Lower lobe of right lung (tissue), 2 donors: ENCODE measurements around the gene PFN1. TPM values are rescaled to one million over a fixed set of nuclear protein-coding genes. Genes with fewer than 3 reads are reported as not detected.

Experiments used
- ATAC-seq, 2 donors: fragments of 200-7000 bp; cut with Tn5 transposase; one replicate each; pipeline ENCODE4 v1.9.1; 2020 to 2022; ENCODE audit warnings: mild to moderate bottlenecking in 2 of 2, moderate library complexity in 2 of 2
- DNase-seq: peaks from one replicate; pipeline ENCODE4 v3.0.0-alpha.2; 2020
- H3K27ac ChIP-seq: fragments of 200-600 bp; one replicate; pipeline ENCODE4 v1.8.0; 2022
- H3K27me3 ChIP-seq: fragments of 200-600 bp; one replicate; pipeline ENCODE4 v1.8.0; 2022; ENCODE audit warnings: low read depth
- H3K36me3 ChIP-seq: fragments of 200-600 bp; one replicate; pipeline ENCODE4 v1.8.0; 2022; ENCODE audit warnings: mild to moderate bottlenecking
- H3K4me1 ChIP-seq: fragments of 200-600 bp; one replicate; pipeline ENCODE4 v1.8.0; 2022
- H3K4me3 ChIP-seq: fragments of 200-600 bp; one replicate; pipeline ENCODE4 v1.8.0; 2022; ENCODE audit warnings: mild to moderate bottlenecking
- H3K9me3 ChIP-seq: fragments of 200-600 bp; one replicate; pipeline ENCODE4 v1.8.0; 2022
- intact Hi-C: fragments of 100-400 bp; cut with DNase I; formaldehyde crosslinking; loops from one replicate; pipeline ENCODE4 v1.11.0; 2022
- total RNA-seq: library from RNA; stranded (reverse); fragmentation: NEBNext Ultra II Directional; extraction: Animal tissue kit (Norgen Biotek cat#: 25700); gene quantifications from one replicate; pipeline ENCODE4 v1.2.1, GENCODE V29; 2021
- TF ChIP-seq, protein P1 (sequence below): fragments of 200-600 bp; IDR thresholded peaks from one replicate; pipeline ENCODE4 v1.8.0; 2022; ENCODE audit warnings: antibody characterized with exemption, mild to moderate bottlenecking
- donor health status: DM: no; HTN: yes; CAD: no; lungs with severe emphysema.

Gene PFN1
- total RNA-seq, 1 donor from 2014 or later: 528 TPM

DNA sequence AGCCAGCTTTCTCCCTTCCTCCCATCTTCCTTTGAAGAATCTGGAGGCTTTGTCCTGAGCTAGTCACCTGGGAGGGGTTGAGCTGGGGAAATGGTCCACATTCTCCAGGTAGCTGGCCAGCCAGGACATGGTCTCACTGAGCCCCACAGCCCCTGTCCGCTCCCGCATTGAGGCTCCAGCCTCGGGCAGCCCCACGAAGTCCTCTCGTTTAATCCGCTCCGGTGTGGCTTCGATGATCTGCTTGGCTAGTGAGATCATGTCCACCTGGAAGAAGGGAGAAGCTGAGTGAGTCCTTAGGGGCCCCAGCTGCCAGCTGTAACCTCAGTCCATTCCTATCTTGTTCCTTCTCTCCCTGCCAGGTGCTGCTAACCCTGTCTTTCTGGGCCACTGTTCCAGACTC is 21.9 kb upstream of the PFN1 start:
- Histone ChIP-seq H3K27ac (peak overlapping the region; percentile 34), H3K4me1 (peaks cover 50% of the 10 kb centered on the region), H3K36me3 (peaks cover 57% of the 10 kb centered on the region), H3K27me3 (no peaks in the 10 kb centered on the region), H3K4me3 (no peak overlapping the region), H3K9me3 (no peaks in the 10 kb centered on the region)
- ATAC-seq (no peak), DNase-seq (no peak)
- intact Hi-C loops: no loop called here
- TF ChIP-seq, protein P1, sequence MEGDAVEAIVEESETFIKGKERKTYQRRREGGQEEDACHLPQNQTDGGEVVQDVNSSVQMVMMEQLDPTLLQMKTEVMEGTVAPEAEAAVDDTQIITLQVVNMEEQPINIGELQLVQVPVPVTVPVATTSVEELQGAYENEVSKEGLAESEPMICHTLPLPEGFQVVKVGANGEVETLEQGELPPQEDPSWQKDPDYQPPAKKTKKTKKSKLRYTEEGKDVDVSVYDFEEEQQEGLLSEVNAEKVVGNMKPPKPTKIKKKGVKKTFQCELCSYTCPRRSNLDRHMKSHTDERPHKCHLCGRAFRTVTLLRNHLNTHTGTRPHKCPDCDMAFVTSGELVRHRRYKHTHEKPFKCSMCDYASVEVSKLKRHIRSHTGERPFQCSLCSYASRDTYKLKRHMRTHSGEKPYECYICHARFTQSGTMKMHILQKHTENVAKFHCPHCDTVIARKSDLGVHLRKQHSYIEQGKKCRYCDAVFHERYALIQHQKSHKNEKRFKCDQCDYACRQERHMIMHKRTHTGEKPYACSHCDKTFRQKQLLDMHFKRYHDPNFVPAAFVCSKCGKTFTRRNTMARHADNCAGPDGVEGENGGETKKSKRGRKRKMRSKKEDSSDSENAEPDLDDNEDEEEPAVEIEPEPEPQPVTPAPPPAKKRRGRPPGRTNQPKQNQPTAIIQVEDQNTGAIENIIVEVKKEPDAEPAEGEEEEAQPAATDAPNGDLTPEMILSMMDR: no peak

DNA sequence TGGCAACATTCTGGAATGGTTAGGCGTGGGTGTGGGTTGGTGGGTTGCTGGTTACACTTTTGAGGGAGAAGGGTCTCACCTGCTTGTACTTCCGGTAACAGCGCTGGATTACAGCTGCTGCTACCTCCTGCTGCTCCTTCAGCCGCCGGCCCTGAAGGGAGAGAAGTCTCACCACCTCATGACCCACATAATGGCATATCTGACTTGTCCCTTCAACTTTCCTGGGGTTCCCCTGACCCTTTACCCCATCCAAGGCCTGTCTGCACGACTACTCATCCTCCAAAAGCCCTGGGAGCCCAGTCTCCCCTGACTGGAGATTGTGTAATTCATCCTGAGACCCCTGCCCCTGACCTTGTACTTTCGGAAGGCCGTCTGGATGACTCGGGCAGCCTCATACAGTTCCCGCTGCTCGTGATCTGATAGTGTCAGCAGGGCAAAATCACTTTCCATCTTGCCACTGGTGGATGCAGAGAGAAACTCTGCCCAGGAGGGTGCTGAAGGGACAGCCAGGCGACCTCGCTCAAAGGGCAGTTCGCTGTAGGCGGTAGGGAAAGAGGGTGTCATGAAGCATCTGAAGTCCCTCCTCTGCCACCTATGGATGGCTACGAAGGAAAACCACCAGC is 21.3 kb upstream of the PFN1 start:
- DNase-seq: no peak
- H3K4me3 ChIP-seq: peak overlapping the region; percentile 94

DNA sequence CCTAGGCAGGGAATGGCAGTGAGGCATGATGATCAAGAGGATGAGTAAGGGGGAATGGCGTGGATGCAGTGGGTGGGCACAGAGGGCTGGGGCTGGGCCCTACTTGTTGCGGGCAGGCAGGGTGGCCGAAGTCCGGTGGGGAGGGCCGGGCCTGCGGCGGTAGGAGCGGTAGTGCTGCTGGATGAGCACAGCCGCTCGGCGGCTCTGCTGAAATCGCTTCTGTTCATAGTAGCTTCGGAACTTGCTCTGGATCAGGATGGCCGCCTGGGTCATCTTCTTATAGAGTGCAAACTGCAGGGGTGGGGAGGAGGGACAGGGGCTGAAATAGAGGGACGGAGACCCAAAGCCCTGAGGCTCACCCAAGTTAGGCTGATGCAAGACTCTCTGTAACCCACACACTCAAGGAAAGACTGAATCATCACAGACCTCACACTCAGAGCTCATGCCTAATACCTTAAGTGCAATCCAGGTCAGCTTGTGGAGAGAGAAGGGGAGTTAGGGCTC is 20.8 kb upstream of the PFN1 start:
- Histone ChIP-seq H3K4me1 (peaks cover 52% of the 10 kb centered on the region), H3K27ac (peak overlapping the region; percentile 93), H3K9me3 (no peaks in the 10 kb centered on the region), H3K4me3 (peak overlapping the region; percentile 94), H3K27me3 (no peaks in the 10 kb centered on the region), H3K36me3 (peaks cover 50% of the 10 kb centered on the region)
- TF ChIP-seq, protein P1: no peak
- DNase-seq (no peak), ATAC-seq (no peak)
- intact Hi-C loops: no loop called here

More for the DNA sequence above, 21.3 kb upstream of the PFN1 start:
- no peak for ATAC-seq
- Histone ChIP-seq H3K27ac (peak overlapping the region; percentile 34), H3K36me3 (peaks cover 55% of the 10 kb centered on the region), H3K9me3 (no peaks in the 10 kb centered on the region), H3K4me1 (peaks cover 52% of the 10 kb centered on the region), H3K27me3 (no peaks in the 10 kb centered on the region)
- intact Hi-C loops: no loop called here
- TF ChIP-seq, protein P1: no peak

DNA sequence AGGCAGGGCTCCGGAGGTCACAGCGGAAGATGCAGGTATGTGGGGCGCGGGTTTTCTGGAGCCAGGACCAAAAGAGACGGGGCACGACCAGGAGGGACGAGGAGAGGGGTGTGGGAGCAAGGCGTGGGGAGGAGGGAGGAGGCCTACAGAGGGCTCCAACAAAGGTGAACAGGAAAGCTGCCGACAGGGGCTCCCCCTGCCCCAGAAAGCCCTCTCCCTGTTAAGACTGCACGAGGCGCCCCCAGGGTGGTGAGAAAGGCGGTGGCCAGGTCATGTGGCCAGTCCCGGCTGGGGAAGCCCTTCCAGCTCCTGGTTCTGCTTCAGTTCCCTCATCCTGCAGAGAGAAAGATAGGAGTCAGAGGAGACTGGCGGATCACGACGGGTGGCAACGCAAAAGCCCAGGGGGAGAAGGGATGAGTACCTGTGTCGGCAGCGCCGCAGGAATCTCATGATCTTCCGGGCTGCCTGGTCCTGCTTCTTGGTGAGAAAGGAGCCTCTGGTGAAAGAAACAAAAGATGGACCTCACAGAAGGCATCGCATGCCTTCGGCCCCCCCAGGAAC is 20.2 kb upstream of the PFN1 start:
- DNase-seq (no peak), ATAC-seq (no peak)
- intact Hi-C loops: no loop called here
- Histone ChIP-seq H3K4me3 (peak overlapping the region; percentile 94), H3K4me1 (peaks cover 48% of the 10 kb centered on the region), H3K27ac (peak overlapping the region; percentile 93), H3K36me3 (peaks cover 44% of the 10 kb centered on the region), H3K9me3 (no peaks in the 10 kb centered on the region), H3K27me3 (no peaks in the 10 kb centered on the region)
- TF ChIP-seq, protein P1: no peak

DNA sequence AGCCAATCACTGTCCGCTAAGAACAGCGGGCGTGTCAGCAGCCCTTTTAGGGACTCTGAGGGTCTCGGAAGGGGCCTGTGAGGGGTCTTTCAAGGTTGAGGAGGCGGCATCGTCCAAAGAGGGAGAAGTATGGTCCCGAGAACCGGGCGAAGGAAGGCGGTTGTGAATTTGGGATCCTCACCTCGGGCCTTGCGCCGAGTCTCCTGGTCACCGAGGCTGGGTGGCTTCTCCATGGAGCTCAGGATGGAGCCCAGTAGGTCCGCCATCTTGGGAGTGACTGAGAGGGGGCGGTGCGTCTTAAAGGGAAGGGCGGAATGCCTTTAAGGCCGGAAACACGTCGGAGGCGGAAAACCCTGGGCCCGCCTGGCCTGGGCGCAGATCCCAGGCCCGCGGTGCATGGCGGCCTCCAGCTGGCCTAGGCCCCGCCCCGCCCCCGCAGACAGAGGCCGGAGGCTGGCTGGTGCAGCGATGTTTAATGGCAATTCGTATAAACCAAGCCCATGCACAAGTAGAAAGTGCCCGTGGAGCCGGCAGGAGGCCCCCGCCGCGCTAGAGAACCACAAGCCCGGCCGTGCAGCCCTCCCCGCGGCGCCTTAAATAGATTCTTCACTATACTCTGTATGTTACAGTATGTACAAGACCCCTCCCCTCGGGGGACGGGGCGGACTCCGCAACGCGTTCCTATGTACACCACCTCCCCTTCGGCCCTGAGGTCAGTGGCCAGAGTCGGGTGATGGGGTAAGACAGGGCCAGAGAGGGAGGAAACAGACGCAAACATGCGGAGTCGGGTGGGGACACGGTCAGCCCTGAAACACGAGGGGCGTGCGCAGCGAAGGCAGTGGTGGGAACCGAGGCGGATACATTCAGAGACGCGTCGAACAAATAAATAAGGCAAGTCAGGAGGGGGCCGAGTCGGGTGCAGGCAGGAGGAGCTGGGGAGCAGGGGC is 19.5 kb upstream of the PFN1 start, which contains the start of gene SPAG7:
TSS of gene SPAG7 (minus strand) at position 279 of the 947 bp plus-strand sequence. CDS start at position 266, 13 bp downstream.
- TF ChIP-seq, protein P1: no peak
- Histone ChIP-seq H3K27me3 (no peaks in the 10 kb centered on the region), H3K9me3 (no peaks in the 10 kb centered on the region), H3K4me3 (peak within 1 kb of the TSS; percentile 94), H3K27ac (peak within 1 kb of the TSS; percentile 93), H3K4me1 (peaks cover 41% of the 10 kb centered on the region), H3K36me3 (peaks cover 37% of the 10 kb centered on the region)
- intact Hi-C loops: no loop called here
- DNase-seq (peak; percentile 96), ATAC-seq (peak; percentile 88 to 94)
